Liver (tissue), 9 donors: ENCODE results near the gene SPAG17. TPM values are rescaled to one million over a fixed set of nuclear protein-coding genes. Genes with fewer than 3 reads are reported as not detected.

ENCODE experiments used
- DNase-seq: peaks from one replicate; pipeline ENCODE4 v3.0.0-alpha.2; 2017; ENCODE audit warnings: low spot score
- H3K27ac ChIP-seq, 2 donors: one replicate each; pipeline ENCODE4 v1.7.0; 2013; ENCODE audit warnings: inconsistent platforms in 2 of 2, low read length in 2 of 2, control low read depth in 1 of 2, low read depth in 1 of 2, mild to moderate bottlenecking in 1 of 2
- H3K27me3 ChIP-seq, 4 donors: one replicate each; pipeline versions ENCODE4 v1.6.1 to v1.7.0; 2013; ENCODE audit warnings: low read length in 3 of 4, inconsistent platforms in 1 of 4, mild to moderate bottlenecking in 1 of 4, moderate library complexity in 1 of 4; ENCODE audit not compliant: control insufficient read depth in 4 of 4, insufficient read depth in 4 of 4
- H3K36me3 ChIP-seq, 4 donors: one replicate each; pipeline versions ENCODE4 v1.6.1 to v1.7.0; 2013; ENCODE audit warnings: low read length in 3 of 4, mild to moderate bottlenecking in 3 of 4, low read depth in 1 of 4, moderate library complexity in 1 of 4; ENCODE audit not compliant: control insufficient read depth in 4 of 4, insufficient read depth in 3 of 4
- H3K4me1 ChIP-seq, 4 donors: one replicate each; pipeline versions ENCODE4 v1.6.1 to v1.7.0; 2013; ENCODE audit warnings: low read length in 3 of 4, mild to moderate bottlenecking in 3 of 4, moderate library complexity in 1 of 4; ENCODE audit not compliant: control insufficient read depth in 4 of 4, insufficient read depth in 4 of 4
- H3K4me3 ChIP-seq, 3 donors: one replicate each; pipeline versions ENCODE4 v1.6.1 to v1.7.0; 2013; ENCODE audit warnings: low read length in 3 of 3, control low read depth in 1 of 3, low read depth in 1 of 3, mild to moderate bottlenecking in 1 of 3
- H3K9ac ChIP-seq, 2 donors: one replicate each; pipeline ENCODE4 v1.7.0; 2013; ENCODE audit warnings: low read length in 2 of 2, mild to moderate bottlenecking in 2 of 2, moderate library complexity in 2 of 2, control low read depth in 1 of 2, low read depth in 1 of 2
- H3K9me3 ChIP-seq, 4 donors: one replicate each; pipeline versions ENCODE4 v1.6.1 to v1.7.0; 2013; ENCODE audit warnings: low read length in 3 of 4; ENCODE audit not compliant: control insufficient read depth in 4 of 4
- ATF3 ChIP-seq: IDR thresholded peaks from 2 replicates; pipeline ENCODE4 v1.6.1; 2016; ENCODE audit warnings: antibody characterized with exemption
- EGR1 ChIP-seq, 2 donors: IDR thresholded peaks; 2 replicates each; pipeline ENCODE4 v1.6.1; 2016 to 2018; ENCODE audit warnings: antibody characterized with exemption in 2 of 2, low read depth in 2 of 2
- FOXA1 ChIP-seq: IDR thresholded peaks from 2 replicates; pipeline ENCODE4 v1.6.1; 2016; ENCODE audit warnings: antibody characterized with exemption
- FOXA2 ChIP-seq: IDR thresholded peaks from 2 replicates; pipeline ENCODE4 v1.6.1; 2016; ENCODE audit warnings: antibody characterized with exemption
- GABPA ChIP-seq, 2 donors: IDR thresholded peaks in 1 of 2; conservative IDR thresholded peaks in 1 of 2; 2 replicates each; pipeline ENCODE4 v1.6.1; 2016; ENCODE audit warnings: antibody characterized with exemption in 2 of 2, mild to moderate bottlenecking in 1 of 2, moderate library complexity in 1 of 2
- HNF4A ChIP-seq, 2 donors: conservative IDR thresholded peaks; 2 replicates each; pipeline ENCODE4 v1.6.1; 2016; ENCODE audit warnings: antibody characterized with exemption in 2 of 2, mild to moderate bottlenecking in 2 of 2
- HNF4G ChIP-seq: IDR thresholded peaks from 2 replicates; pipeline ENCODE4 v1.6.1; 2016; ENCODE audit warnings: antibody characterized with exemption
- JUND ChIP-seq, 2 donors: IDR thresholded peaks; 2 replicates each; pipeline ENCODE4 v1.6.1; 2016; ENCODE audit warnings: antibody characterized with exemption in 2 of 2
- NR2F2 ChIP-seq: IDR thresholded peaks from 2 replicates; pipeline ENCODE4 v1.6.1; 2016; ENCODE audit warnings: antibody characterized with exemption
- RAD21 ChIP-seq, 2 donors: IDR thresholded peaks; 2 replicates each; pipeline ENCODE4 v1.6.1; 2016; ENCODE audit warnings: antibody characterized with exemption in 2 of 2, mild to moderate bottlenecking in 2 of 2
- REST ChIP-seq: IDR thresholded peaks from 2 replicates; pipeline ENCODE4 v1.6.1; 2016; ENCODE audit warnings: antibody characterized with exemption, mild to moderate bottlenecking
- RXRA ChIP-seq, 2 donors: IDR thresholded peaks; 2 replicates each; pipeline ENCODE4 v1.6.1; 2017 to 2018; ENCODE audit warnings: antibody characterized with exemption in 2 of 2, mild to moderate bottlenecking in 1 of 2
- SP1 ChIP-seq: IDR thresholded peaks from 2 replicates; pipeline ENCODE4 v1.6.1; 2018; ENCODE audit warnings: antibody characterized with exemption, mild to moderate bottlenecking
- TAF1 ChIP-seq: conservative IDR thresholded peaks from 2 replicates; pipeline ENCODE4 v1.6.1; 2016; ENCODE audit warnings: antibody characterized with exemption, mild to moderate bottlenecking
- YY1 ChIP-seq: IDR thresholded peaks from 2 replicates; pipeline ENCODE4 v1.6.1; 2016; ENCODE audit warnings: antibody characterized with exemption, mild to moderate bottlenecking
- ZBTB33 ChIP-seq: IDR thresholded peaks from 2 replicates; pipeline ENCODE4 v1.6.1; 2016; ENCODE audit warnings: antibody characterized with exemption
- WGBS: extraction: QIAGEN DNeasy Blood & Tissue Kit; methylation state at CpG from one replicate; pipeline ENCODE4 v1.1.7; 2013; 5-methylcytosine and 5-hydroxymethylcytosine counted together
- polyA plus RNA-seq, 2 donors: library from polyadenylated mRNA; stranded (reverse) in 1 of 2; unstranded in 1 of 2; fragments of 200-250 nt in 1 of 2; fragments of >200 nt in 1 of 2; fragmentation: Nextera tagmentation in 1 of 2; extraction: Ambion mirVana in 1 of 2; gene quantifications; one replicate each; pipeline versions ENCODE4 v1.2.1 to v1.2.3, GENCODE V29; 2013 to 2015
- total RNA-seq, 2 donors: library from RNA; depleted of rRNA; stranded (reverse); fragments of >200 nt; gene quantifications; one replicate each; pipeline ENCODE4 v1.2.3, GENCODE V29; 2014
- TF ChIP-seq, protein P1 (sequence below): IDR thresholded peaks from 2 replicates; pipeline ENCODE4 v1.6.1; 2016; ENCODE audit warnings: antibody characterized with exemption
- TF ChIP-seq, protein P2 (sequence below): fragments of 150-350 bp; IDR thresholded peaks from 2 replicates; pipeline ENCODE4 v1.5.1; 2017; ENCODE audit warnings: improper control_type of control experiment, low read depth, low read length; ENCODE audit not compliant: missing input control
- donor health status: healthy.
- donor health status: healthy.
- donor health status: healthy.
- donor health status: healthy.
- donor health status: healthy.

The SPAG17 gene
- total and polyA plus RNA-seq, 4 donors, result 0.17 to 0.75 TPM; not detected in 2

GRCh38 chr1:117959364-117959763 is 225.7 kb downstream of the SPAG17 start (continued):
- TF ChIP-seq SP1, result no peak
- no peak for TF ChIP-seq GABPA (IDR thresholded peaks at IDR 0.05 in 1 of 2, conservative IDR thresholded peaks at IDR 0.05 in 1 of 2)
- TF ChIP-seq, protein P1, sequence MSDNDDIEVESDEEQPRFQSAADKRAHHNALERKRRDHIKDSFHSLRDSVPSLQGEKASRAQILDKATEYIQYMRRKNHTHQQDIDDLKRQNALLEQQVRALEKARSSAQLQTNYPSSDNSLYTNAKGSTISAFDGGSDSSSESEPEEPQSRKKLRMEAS, result no peak
- no peak for TF ChIP-seq HNF4G

DNA sequence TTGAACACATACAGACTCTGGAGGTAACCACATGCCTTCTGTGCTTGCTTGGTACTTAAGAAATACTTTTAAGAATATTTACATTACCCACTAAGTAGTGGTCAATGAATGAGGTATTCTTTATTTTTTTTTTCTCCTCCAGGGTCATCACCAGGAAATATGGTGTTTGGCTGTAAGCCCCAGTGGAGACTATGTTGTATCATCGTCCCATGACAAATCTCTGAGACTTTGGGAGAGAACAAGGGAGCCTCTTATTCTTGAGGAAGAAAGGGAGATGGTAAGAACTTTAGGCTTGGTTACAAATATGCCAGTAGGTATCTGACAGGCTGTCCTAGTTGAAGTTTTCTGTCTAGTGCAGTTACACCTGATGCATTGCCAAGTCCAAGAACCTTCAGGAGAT is 232.6 kb downstream of the SPAG17 start:
- Histone ChIP-seq H3K9me3 (no peaks in the 10 kb centered on the region), H3K27me3 (no peaks in the 10 kb centered on the region), H3K9ac (no peak overlapping the region), H3K36me3 (peaks cover 11 to 84% (median 71%) of the 10 kb centered on the region in 4 donors), H3K4me3 (no peak overlapping the region), H3K4me1 (no peaks in the 10 kb centered on the region), H3K27ac (no peak overlapping the region)
- TF ChIP-seq GABPA (IDR thresholded peaks at IDR 0.05 in 1 of 2, conservative IDR thresholded peaks at IDR 0.05 in 1 of 2), result no peak
- no peak for TF ChIP-seq YY1
- TF ChIP-seq REST, result no peak
- TF ChIP-seq EGR1 (IDR thresholded peaks at IDR 0.05; ENCODE audit: low read depth in 2 of 2), result no peak
- TF ChIP-seq RAD21 (IDR thresholded peaks at IDR 0.05), result no peak
- TF ChIP-seq JUND (IDR thresholded peaks at IDR 0.05), result no peak
- WGBS, result 98% methylated on average over 1 of the region's 1 CpG
- no peak for DNase-seq

- over 99% methylated on average over 2 of the region's 2 CpGs for WGBS
- H3K4me1 ChIP-seq, result no peaks in the 10 kb centered on the region
These were observed 242.7 kb downstream of the SPAG17 start for GRCh38 chr1:117942293-117942692.

More at GRCh38 chr1:117942293-117942692, 242.7 kb downstream of the SPAG17 start:
- Histone ChIP-seq H3K4me3 (no peak overlapping the region), H3K27ac (no peak overlapping the region), H3K27me3 (no peaks in the 10 kb centered on the region), H3K9me3 (no peaks in the 10 kb centered on the region), H3K9ac (no peak overlapping the region), H3K36me3 (peaks cover 21 to 91% (median 75%) of the 10 kb centered on the region in 4 donors)
- no peak for DNase-seq
- TF ChIP-seq GABPA (IDR thresholded peaks at IDR 0.05 in 1 of 2, conservative IDR thresholded peaks at IDR 0.05 in 1 of 2), result no peak
- TF ChIP-seq EGR1 (IDR thresholded peaks at IDR 0.05; ENCODE audit: low read depth in 2 of 2), result no peak
- TF ChIP-seq ATF3, result no peak
- TF ChIP-seq, protein P1, result no peak
- TF ChIP-seq REST, result no peak
- TF ChIP-seq TAF1, result no peak
- TF ChIP-seq FOXA1, result no peak
- no peak for TF ChIP-seq RXRA (IDR thresholded peaks at IDR 0.05)
- no peak for TF ChIP-seq NR2F2
- TF ChIP-seq SP1, result no peak
- TF ChIP-seq HNF4A (conservative IDR thresholded peaks at IDR 0.05), result no peak
- no peak for TF ChIP-seq FOXA2
- no peak for TF ChIP-seq JUND (IDR thresholded peaks at IDR 0.05)
- TF ChIP-seq, protein P2, sequence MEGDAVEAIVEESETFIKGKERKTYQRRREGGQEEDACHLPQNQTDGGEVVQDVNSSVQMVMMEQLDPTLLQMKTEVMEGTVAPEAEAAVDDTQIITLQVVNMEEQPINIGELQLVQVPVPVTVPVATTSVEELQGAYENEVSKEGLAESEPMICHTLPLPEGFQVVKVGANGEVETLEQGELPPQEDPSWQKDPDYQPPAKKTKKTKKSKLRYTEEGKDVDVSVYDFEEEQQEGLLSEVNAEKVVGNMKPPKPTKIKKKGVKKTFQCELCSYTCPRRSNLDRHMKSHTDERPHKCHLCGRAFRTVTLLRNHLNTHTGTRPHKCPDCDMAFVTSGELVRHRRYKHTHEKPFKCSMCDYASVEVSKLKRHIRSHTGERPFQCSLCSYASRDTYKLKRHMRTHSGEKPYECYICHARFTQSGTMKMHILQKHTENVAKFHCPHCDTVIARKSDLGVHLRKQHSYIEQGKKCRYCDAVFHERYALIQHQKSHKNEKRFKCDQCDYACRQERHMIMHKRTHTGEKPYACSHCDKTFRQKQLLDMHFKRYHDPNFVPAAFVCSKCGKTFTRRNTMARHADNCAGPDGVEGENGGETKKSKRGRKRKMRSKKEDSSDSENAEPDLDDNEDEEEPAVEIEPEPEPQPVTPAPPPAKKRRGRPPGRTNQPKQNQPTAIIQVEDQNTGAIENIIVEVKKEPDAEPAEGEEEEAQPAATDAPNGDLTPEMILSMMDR, result no peak
- no peak for TF ChIP-seq RAD21 (IDR thresholded peaks at IDR 0.05)
- TF ChIP-seq HNF4G, result no peak
- no peak for TF ChIP-seq ZBTB33
